Sigmoid colon (tissue), 7 donors: ENCODE data around the gene EFR3B. TPM values are rescaled to one million over a fixed set of nuclear protein-coding genes. Genes with fewer than 3 reads are reported as not detected.
"Not testable (repeated sequence)": the region's sequence is repeated elsewhere in the genome, so short reads cannot be mapped to it uniquely, and the experiment has no call there.

Source experiments
- DNase-seq: peaks from one replicate; pipeline ENCODE4 v3.0.0-alpha.2; 2019
- H3K27ac ChIP-seq, 4 donors: fragments of 200-600 bp; sonication (generic); one replicate each; pipeline ENCODE4 v1.5.1; 2016 to 2019; ENCODE audit warnings: mild to moderate bottlenecking in 1 of 4
- H3K27me3 ChIP-seq, 3 donors: fragments of 200-600 bp; sonication (generic); one replicate each; pipeline ENCODE4 v1.5.1; 2019; ENCODE audit warnings: mild to moderate bottlenecking in 1 of 3
- H3K36me3 ChIP-seq, 4 donors: fragments of 200-600 bp; sonication (generic); one replicate each; pipeline ENCODE4 v1.5.1; 2016 to 2019
- H3K4me1 ChIP-seq, 4 donors: fragments of 200-600 bp; sonication (generic); one replicate each; pipeline ENCODE4 v1.5.1; 2017 to 2019
- H3K4me3 ChIP-seq, 4 donors: fragments of 200-600 bp; sonication (generic); one replicate each; pipeline ENCODE4 v1.5.1; 2017 to 2019; ENCODE audit warnings: mild to moderate bottlenecking in 2 of 4, moderate library complexity in 1 of 4
- H3K9me3 ChIP-seq, 4 donors: fragments of 200-600 bp in 3 of 4; sonication (generic) in 3 of 4; one replicate each; pipeline versions ENCODE4 v1.5.1 to v1.6.1; 2013 to 2019
- CTCF ChIP-seq, 4 experiments: fragments of 450-650 bp in 3 of 4; fragments of 200-600 bp in 1 of 4; IDR thresholded peaks; one replicate each; pipeline ENCODE4 v1.5.1; 2016 to 2019; ENCODE audit warnings: antibody characterized with exemption in 4 of 4, mild to moderate bottlenecking in 3 of 4, moderate library complexity in 2 of 4
- EP300 ChIP-seq, 4 donors: sonication (generic); formaldehyde crosslinking; IDR thresholded peaks; one replicate each; pipeline ENCODE4 v1.6.1; 2017; ENCODE audit warnings: antibody characterized with exemption in 4 of 4
- POLR2A ChIP-seq, 2 donors: fragments of 450-650 bp; IDR thresholded peaks; one replicate each; pipeline ENCODE4 v1.6.1; 2016; ENCODE audit warnings: antibody characterized with exemption in 2 of 2, mild to moderate bottlenecking in 2 of 2, moderate library complexity in 2 of 2
- POLR2AphosphoS5 ChIP-seq, 4 donors: sonication (generic); formaldehyde crosslinking; IDR thresholded peaks; one replicate each; pipeline ENCODE4 v1.6.1; 2017; ENCODE audit warnings: antibody characterized with exemption in 4 of 4
- WGBS, 2 donors: extraction: QIAGEN DNeasy Blood & Tissue Kit; methylation state at CpG; one replicate each; pipeline ENCODE4 v1.1.7; 2013; 5-methylcytosine and 5-hydroxymethylcytosine counted together
- intact Hi-C: fragments of 100-400 bp; cut with DNase I; formaldehyde crosslinking; loops from one replicate; pipeline ENCODE4 v1.15.1; 2023
- polyA plus RNA-seq, 3 donors: library from polyadenylated mRNA; stranded (reverse); fragments of 200-250 nt; gene quantifications; one replicate each; pipeline ENCODE4 v1.2.3, GENCODE V29; 2013
- total RNA-seq, 4 donors: library from RNA; depleted of rRNA; stranded (reverse); fragments of >200 nt; gene quantifications; one replicate each; pipeline ENCODE4 v1.1.0, GENCODE V29; 2016
- donor health status: healthy with polysubstance abuse.
- donor health status: Bipolar disorder and iron deficiency.
- donor health status: healthy.

EFR3B gene
- total and polyA plus RNA-seq, 7 donors = under 0.01 to 1.9 (median 0.50) TPM

- H3K4me1 ChIP-seq = peaks cover 0 to 9% (median 8%) of the 10 kb centered on the region in 4 donors
- H3K27ac ChIP-seq = no peak overlapping the region
- 94 to 95% methylated on average over 11 of the region's 11 CpGs for WGBS, 2 donors
- no peaks in the 10 kb centered on the region for H3K9me3 ChIP-seq
- no peaks in the 10 kb centered on the region for H3K36me3 ChIP-seq
- intact Hi-C loops = no loop called here
- no peak for DNase-seq
- H3K27me3 ChIP-seq = peaks cover 0 to 7% (median 0%) of the 10 kb centered on the region in 3 donors
- H3K4me3 ChIP-seq = no peak overlapping the region
- TF ChIP-seq CTCF (IDR thresholded peaks at IDR 0.05) = no peak
- no peak for TF ChIP-seq POLR2AphosphoS5 (IDR thresholded peaks at IDR 0.05)
- no peak for TF ChIP-seq EP300 (IDR thresholded peaks at IDR 0.05)
- TF ChIP-seq POLR2A (IDR thresholded peaks at IDR 0.05) = no peak
Measured at GRCh38 chr2:25158096-25158852, 116.4 kb downstream of the EFR3B start.

GRCh38 chr2:25159949-25160348, 118.1 kb downstream of the EFR3B start:
- DNase-seq = no peak
- H3K4me1 ChIP-seq = peaks cover 0 to 9% (median 8%) of the 10 kb centered on the region in 4 donors
- H3K27ac ChIP-seq = no peak overlapping the region
- no peak overlapping the region for H3K4me3 ChIP-seq
- H3K27me3 ChIP-seq = peaks cover 0 to 21% (median 6%) of the 10 kb centered on the region in 3 donors
- 76 to 82% methylated on average over 8 of the region's 8 CpGs for WGBS, 2 donors
- TF ChIP-seq POLR2AphosphoS5 (IDR thresholded peaks at IDR 0.05) (no peak), CTCF (IDR thresholded peaks at IDR 0.05) (no peak), POLR2A (IDR thresholded peaks at IDR 0.05) (no peak), EP300 (IDR thresholded peaks at IDR 0.05) (no peak)
- H3K9me3 ChIP-seq = no peaks in the 10 kb centered on the region
- intact Hi-C loops = no loop called here
- no peaks in the 10 kb centered on the region for H3K36me3 ChIP-seq

GRCh38 chr2:25160376-25160775, 118.5 kb downstream of the EFR3B start:
- no peak for DNase-seq

GRCh38 chr2:25161055-25161781, 119.3 kb downstream of the EFR3B start:
- Histone ChIP-seq H3K4me1 (peaks cover 0 to 9% (median 8%) of the 10 kb centered on the region in 4 donors), H3K4me3 (peak overlapping the region; percentile 24 to 50 (median 48)), H3K27me3 (peaks cover 0 to 33% (median 15%) of the 10 kb centered on the region in 3 donors), H3K27ac (peak overlapping the region in 3 of 4 donors; percentile 31 to 61 (median 52)), H3K9me3 (no peaks in the 10 kb centered on the region), H3K36me3 (no peaks in the 10 kb centered on the region)
- 55 to 71% methylated on average over 69 of the region's 69 CpGs for WGBS, 2 donors
- peak; percentile 79 for DNase-seq
- TF ChIP-seq POLR2AphosphoS5 (IDR thresholded peaks at IDR 0.05) = peak in 2 of 4 donors; percentile 47 to 56
- TF ChIP-seq POLR2A (IDR thresholded peaks at IDR 0.05) = no peak
- TF ChIP-seq CTCF (IDR thresholded peaks at IDR 0.05) = no peak
- TF ChIP-seq EP300 (IDR thresholded peaks at IDR 0.05) = no peak
- intact Hi-C loops = no loop called here

More at GRCh38 chr2:25160376-25160775, 118.5 kb downstream of the EFR3B start:
- H3K27ac ChIP-seq = no peak overlapping the region
- intact Hi-C loops = no loop called here
- peaks cover 0 to 9% (median 8%) of the 10 kb centered on the region in 4 donors for H3K4me1 ChIP-seq
- H3K9me3 ChIP-seq = no peaks in the 10 kb centered on the region
- peaks cover 0 to 25% (median 6%) of the 10 kb centered on the region in 3 donors for H3K27me3 ChIP-seq
- TF ChIP-seq POLR2AphosphoS5 (IDR thresholded peaks at IDR 0.05) (no peak), CTCF (IDR thresholded peaks at IDR 0.05) (no peak), EP300 (IDR thresholded peaks at IDR 0.05) (no peak)
- H3K36me3 ChIP-seq = no peaks in the 10 kb centered on the region
- H3K4me3 ChIP-seq = no peak overlapping the region
- 95 to 97% methylated on average over 10 of the region's 10 CpGs for WGBS, 2 donors

GRCh38 chr2:25162061-25162460, 120.2 kb downstream of the EFR3B start:
- WGBS, 2 donors = 91 to 94% methylated on average over 7 of the region's 7 CpGs
- H3K4me3 ChIP-seq, H3K27ac ChIP-seq, DNase-seq, H3K36me3 ChIP-seq, H3K9me3 ChIP-seq, intact Hi-C loops, H3K4me1 ChIP-seq: not testable (repeated sequence)
- peaks cover 0 to 41% (median 21%) of the 10 kb centered on the region in 3 donors for H3K27me3 ChIP-seq
